NCI-H446 treated with DMSO at 0.1 percent for 48 hours (cell line): ENCODE results near the gene VPS13A.
"Not testable (repeated sequence)": the region's sequence is repeated elsewhere in the genome, so short reads cannot be mapped to it uniquely, and the experiment has no call there.

Source experiments
- DNase-seq: peaks from one replicate; lab custom pipeline; 2025; lab: John Stamatoyannopoulos, UW

Gene VPS13A

DNA sequence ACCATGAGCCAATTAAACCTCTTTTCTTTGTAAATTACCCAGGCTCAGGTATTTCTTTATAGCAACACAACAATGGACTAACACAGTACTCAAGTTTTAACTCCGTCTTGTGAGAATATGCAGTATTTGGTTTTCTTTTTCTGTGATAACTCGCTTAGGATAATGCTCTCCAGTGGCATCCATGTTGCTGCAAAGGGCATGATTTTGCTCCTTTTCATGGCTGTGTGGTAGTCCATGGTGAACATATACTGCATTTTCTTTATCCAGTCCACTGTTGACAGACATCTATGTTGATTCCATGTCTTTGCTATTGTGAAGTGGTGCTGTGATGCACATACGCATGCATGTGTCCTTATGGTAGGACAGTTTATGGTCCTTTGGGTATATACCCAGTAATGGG lies 10.9 kb downstream of the VPS13A start:
- no peak for DNase-seq

DNA sequence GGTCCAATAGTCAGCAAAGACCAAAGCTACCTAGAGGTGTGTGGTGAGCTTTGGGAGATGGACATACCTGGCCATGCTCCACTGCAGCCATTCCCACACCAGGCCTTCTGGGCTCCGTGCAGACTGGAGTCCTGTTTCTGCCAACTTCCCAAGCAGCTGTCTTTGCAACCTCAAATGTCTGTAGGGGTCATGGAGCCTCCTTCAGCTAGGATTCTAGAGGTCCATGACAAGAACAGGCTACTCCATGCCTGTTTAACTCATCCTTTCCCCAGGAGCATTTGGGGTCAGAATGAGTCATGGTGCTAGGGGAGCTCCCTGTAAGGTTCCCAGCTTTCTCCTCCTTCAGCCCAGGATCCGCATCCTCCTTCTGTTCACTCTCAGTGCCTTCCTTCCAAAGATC lies 17.1 kb downstream of the VPS13A start:
- DNase-seq: no peak

DNA sequence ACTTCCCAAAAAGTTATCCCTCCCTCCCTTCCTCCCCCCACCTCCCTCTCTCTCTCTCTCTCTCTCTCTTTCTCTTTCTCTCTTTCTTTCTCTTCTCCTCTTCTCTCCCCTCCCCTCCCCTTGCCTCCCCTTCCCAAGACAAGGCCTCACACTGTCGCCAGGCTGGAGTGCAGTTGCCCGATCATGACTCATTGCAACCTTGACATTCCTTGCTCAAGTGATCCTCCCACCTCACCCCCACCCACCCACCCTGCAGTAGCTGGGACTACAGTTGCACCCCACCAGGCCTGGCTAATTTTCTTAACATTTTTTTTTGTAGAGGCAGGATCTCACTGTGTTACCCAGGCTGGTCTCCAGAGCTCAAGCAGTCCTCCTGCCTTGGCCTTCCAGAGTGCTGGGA lies 32.8 kb downstream of the VPS13A start:
- DNase-seq: no peak

DNA sequence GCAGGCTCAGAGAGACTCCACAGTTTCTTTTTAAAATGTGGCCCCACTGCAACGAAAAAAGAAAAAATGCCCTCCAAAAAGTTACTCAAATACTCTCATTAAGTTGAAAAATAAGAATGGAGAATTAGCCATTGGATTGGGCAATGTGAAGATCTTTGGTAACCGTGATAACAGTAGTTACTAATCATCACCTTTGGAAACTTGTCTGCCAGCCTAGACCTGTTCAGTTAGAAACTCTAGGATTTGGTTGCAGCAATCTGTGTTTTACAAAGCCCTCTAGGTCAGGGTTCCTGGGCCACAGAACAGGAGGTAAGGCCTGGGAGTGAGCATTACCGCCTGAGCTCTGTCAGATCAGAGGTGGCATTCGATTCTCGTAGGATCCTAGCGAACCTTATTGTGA lies 34.2 kb downstream of the VPS13A start:
- DNase-seq: no peak

DNA sequence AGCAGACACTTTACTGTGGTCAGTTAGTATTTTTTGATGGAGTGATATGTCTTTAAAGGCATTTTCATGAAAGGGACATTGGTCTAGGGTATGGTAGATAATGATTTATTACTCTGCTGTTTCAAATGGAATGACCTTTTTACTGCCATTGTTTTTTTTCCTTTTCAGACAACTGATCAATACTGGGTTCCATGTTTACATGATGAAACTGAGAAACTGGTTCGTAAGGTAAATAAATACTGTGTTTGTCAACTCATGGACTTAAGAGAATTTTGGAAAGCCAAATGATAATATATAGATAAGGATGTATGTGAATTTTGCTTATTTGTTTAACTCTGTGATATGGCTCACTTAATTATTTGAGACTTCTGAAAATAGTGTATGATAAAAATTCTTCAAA lies 35.5 kb downstream of the VPS13A start:
- DNase-seq: no peak

DNA sequence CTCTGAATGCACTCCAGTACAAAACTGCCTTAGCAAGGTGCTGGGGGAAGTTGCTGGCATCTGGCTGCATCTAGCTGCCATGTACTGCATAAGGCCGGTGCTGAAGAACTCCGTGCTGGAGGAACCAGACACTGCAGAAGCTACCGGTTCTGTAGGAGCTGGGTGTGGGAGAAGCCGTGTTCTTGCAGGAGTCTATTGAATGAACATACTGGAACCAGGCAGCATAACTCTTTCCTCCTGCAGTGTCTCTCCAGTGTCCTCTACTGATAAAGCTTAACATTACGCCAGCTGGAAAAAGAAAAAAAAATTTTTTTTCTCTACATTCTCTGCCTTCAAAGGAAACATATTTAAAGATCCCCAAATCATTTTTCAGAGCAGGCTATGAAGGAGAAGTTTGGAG lies 38.5 kb downstream of the VPS13A start:
- DNase-seq: no peak

DNA sequence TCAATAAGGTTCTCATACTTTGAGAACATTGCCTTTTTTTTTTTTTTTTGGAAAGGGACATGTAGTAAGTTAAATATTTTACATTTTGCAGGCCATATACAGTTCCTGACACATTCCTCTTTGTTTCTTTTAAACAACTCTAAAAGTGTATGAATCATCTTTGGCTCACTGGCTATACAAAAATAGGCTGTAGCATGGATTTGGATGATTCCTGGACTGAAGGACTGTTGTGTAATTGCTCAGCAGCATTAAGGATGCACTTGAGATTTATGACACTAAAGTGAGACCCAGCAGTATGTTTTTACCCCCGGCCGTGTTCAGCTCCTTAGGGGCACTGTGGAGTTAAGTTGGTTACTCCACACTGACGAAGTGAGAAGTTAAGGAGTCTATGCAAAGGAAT lies 41.3 kb downstream of the VPS13A start:
- DNase-seq: no peak

DNA sequence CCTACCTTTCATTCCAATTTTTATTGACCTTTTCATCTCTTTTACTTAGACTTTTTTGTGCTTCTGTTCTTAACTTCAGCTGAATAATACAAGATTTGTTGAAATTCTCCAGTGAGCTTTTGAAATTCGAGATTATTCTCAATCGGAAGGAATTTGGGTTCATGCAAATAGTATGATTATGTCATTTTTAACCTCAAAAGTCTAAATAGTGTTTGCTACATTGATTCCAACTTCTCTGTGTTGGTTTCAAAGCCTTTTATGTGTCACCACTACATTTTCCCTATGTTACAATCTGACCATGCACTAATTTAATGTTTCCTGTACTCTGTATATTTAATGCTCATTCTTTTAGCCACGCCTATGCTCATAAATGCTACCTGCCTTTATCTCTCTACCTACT lies 44.1 kb downstream of the VPS13A start:
- no peak for DNase-seq

DNA sequence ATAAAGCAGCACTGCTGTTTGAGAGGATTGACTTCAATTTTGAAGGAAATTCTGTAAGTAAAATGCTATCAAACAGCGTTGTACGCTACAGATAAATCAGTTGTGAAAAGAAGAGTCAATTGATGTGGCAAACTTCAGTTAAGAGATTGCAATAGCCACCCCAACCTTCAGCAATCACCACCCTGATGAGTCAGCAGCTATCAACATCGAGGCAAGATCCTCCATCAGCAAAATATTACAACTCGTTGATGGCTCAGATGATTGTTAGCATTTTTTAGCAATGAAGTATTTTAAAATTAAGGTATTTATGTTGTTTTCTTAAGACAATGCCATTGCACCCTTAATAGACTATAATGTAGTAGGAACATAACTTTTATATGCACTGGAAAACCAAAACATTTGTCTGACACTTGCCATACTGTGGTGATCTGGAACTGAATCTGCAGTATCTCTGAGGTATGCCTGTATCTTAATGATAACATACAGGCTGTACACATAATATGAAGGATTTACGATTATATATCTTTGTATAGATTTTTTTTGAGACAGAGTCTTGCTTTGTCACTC lies 47.5 kb downstream of the VPS13A start:
- DNase-seq: no peak

DNA sequence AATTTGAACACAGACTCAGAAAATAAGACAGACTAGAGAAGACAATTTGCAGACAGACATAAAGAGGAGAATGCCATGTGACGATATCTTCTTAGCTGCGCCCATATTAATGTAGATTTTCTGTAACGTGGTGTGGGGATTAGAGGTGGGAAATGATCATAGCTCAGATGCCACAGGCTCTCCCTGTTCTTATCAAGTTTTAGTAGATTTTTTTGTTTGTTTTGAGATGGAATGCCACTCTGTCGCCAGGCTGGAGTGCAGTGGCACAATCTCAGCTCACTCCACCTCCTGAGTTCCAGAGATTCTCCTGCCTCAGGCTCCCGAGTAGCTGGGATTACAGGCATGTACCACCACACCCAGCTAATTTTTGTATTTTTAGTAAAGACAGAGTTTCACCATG lies 59.4 kb downstream of the VPS13A start:
- no peak for DNase-seq

DNA sequence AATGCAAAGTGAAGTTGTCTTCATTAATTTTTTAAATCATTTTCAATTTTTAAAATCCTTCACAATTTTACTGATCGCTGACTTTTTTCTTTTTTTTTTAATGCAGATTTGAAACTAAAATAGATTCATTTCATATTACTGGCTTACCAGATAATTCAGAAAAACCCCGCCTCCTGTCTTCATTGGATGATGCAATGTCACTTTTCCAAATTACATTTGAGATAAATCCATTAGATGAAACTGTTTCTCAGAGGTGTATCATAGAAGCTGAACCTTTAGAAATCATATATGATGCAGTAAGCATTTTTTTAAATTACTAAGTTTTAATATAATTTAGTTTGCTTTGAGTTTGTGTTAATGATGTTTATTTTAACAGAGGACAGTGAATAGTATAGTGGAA lies 60.6 kb downstream of the VPS13A start:
- DNase-seq: no peak

DNA sequence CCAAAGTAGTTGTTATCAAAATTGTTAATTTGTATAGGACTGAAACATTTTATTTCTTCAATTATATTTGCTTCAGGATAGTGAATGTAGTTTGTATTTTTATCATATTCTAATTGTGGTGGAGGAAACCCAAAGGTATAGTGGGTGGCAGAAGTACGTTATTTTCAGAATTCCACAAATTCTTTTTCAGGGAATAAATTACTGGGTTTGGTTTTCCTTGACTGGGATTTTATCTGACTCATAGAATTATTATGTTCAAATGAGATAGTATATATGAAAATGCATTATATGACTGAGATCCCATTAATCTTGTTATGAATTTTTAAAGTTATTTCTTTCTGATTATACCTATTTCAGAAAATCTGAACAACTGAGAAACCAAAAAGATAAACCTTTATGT lies 73.7 kb downstream of the VPS13A start:
- no peak for DNase-seq

DNA sequence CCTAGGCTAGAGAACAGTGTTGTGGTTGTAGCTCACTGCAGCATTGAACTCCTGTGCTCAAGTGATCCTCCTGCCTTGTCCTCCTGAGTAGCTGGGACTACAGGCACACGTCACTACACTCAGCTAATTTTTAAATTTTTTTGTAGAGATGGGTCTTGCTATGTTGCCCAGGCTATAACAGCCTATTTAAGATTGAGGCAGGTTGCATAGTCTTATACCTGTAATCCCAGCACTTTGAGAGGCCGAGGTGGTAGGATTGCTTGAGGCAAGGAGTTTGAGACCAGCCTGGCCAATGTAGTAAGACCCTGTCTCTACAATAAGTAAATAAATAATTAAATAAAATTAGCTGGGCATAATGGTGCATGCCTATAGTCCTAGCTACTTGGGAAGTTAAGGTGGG lies 79.9 kb downstream of the VPS13A start:
- no peak for DNase-seq

DNA sequence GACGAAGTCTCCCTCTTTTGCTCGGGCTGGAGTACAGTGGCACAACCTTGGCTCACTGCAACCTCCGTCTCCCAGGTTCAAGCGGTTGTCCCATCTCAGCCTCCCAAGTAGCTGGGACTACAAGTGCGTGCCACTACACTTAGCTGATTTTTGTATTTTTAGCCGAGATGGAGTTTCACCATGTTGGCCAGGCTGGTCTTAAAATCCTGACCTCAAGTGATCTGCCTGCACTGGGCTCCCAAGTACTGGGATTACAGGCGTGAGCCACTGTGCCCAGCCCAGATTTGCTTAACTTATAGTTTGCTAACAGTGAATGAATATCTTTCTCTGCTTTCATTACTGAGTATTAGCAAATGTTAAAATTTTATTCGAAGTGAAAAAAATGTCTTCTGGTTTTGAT lies 84.3 kb downstream of the VPS13A start:
- no peak for DNase-seq

DNA sequence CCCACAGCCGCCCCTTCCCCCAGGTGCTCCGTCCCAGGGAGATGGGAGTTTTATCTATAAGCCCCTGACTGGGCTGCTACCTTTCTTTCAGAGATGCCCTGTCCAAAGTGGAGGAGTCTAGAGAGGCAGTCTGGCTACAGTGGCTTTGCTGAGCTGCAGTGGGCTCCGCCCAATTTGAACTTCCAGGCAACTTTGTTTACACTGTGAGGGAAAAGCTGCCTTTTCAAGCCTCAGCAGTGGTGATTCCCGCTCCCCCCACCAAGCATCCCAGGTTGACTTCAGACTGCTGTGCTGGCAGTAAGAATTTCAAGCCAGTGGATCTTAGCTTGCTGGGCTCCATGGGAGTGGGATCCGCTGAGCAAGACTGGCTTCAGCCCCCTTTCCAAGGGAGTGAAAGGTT lies 90.4 kb downstream of the VPS13A start:
- not testable (repeated sequence) for DNase-seq

DNA sequence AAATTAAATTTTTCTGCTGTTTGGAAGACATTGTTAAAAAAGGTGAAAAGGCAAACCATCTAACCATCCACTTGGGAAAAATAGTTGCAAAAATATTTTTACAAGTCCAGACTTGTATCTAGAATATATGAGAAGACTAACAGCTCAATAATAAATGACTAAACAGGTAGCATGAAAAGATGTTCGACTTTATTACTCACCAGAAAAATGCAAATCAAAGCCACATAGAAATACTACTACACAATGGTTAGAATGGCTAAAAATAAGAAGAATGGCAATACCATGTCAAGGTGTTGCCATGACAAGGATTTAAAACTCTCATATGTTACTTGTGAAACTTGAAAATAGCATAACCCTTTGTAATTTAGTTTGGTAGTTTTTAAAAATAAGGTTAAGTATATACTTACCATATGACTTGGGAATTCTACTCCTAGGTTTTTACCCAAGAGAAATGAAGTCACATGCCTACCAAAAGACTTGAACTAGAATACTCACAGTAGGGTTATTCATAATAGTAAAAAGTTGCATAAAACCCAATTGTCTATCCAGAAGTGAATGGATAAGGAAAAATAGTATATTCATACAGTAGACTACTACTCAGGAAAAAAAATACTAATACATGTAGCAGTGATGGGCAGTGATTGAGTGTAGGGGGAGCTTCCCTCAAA lies 93.8 kb downstream of the VPS13A start:
- DNase-seq: no peak

DNA sequence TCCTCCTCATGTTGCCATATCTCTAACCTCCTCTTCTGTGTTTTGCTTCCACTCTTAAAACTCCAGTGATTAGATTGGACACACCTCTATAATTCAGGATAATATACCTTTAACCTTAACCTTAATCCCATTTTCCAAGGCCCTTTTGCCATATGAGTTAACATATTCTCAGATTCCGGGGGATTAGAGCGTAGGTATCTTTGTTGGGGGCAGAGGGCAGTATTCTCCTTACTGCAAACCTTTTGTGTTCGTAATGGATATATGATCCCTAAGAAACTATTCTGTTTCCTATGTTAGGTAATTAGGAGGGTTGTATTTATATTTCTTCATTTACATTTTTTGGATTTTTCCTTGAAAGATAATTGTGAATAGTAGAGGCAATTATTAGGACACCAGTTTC lies 99.5 kb downstream of the VPS13A start:
- DNase-seq: no peak

DNA sequence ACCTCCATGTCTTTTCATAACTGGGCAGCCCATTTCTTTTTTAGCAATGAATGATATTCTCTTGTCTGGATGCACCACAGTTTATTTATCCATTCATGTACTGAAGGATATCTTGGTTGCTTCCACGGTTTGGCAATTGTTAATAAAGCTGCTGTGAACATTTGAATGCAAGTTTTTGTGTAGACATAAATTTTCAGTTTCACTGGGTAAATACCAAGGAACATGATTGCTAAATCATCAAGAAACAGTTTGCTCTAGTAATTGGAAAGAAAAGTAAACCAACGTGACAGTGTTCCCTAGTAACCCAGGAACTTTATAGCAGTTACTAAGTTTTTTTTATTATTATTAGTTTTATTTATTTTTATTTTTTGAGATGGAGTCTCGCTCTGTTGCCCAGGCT lies 100.4 kb downstream of the VPS13A start:
- no peak for DNase-seq

DNA sequence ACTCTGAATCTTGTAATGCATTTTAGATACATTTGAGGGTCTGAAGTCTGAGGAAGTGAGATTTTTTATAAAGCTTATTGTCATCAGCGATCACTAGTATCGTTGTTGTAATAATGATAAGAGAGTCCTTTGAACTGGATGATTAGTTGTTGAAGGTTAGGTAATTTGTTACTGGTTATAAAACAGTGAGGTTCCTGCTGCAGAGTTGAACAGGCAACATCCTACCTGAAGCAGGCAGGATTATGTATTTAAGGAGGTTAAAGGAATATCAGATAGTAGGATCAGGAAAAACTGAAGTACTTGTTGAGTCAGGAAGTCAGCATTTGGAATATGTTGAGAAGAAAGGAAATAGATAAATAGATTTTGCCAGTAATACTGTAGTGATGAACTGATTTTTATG lies 106.7 kb downstream of the VPS13A start:
- no peak for DNase-seq

DNA sequence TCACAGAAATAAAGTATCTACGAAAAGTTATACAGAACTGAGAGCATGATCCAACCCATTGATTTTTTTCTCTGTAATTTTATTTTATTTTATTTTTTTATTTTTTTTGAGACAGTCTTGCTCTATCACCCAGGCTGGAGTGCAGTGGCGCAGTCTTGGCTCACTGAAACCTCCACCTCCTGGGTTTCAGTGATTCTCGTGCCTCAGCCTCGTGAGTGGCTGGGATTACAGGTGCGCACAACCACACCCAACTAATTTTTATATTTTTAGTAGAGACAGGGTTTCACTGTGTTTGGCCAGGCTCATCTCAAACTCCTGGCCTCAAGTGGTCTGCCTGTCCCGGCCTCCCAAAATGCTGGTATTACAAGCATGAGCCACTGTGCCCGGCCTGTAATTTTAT lies 107.3 kb downstream of the VPS13A start:
- DNase-seq: no peak

DNA sequence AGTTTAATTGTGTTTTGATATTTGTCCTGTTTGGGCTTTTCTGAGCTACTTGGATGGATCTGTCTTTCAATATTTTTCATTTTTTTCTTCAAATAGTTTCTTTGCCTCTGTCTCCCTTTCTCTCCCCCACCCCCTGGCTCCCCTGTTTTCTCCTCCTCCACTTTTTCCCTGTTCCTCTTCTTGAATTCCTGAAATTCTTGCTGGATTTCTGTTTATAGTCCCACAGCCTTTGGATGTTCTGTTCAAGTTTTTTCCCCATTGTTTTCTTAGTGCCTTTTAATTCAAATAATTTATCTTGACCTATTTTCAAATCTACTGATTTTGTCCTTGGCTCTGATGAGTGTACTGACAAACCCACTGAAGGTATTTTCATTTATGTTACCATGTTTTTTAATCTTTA lies 113.0 kb downstream of the VPS13A start:
- no peak for DNase-seq

DNA sequence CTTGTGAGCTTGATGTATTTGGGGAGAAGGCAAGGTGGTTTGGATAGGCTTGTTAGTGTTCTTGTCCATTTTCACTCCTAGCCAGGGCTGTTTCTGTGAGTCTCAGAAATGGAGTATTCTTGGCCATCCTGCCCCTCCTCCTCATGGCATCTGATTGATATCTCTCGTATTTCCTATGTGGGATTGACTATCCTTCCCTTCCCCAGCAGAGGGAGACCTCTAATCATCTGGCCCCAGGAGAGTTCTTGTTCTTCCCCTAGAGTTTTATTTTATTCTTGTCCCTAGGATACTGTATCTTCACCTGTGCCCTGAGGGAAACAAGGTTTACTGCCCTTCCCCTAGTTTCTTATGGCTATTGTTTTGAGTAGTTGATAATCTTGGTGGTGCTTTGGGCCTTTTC lies 114.4 kb downstream of the VPS13A start:
- DNase-seq: no peak

DNA sequence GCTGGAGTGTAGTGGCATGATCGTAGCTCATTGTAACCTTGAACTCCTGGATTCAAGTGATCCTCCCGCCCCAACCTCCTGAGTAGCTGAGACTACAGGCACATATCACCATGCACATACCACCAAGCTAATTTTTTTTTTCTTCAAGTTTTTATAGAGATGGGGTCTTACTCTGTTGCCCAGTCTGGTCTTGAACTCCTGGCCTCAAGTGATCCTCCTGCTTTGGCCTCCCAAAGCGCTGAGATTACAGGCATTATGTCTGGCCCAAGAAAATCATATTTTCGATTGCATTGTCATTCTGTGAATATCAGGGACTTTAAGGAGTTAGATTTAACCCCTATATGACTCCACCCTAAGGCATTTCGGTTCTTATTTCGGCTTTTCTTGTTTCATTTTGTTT lies 116.6 kb downstream of the VPS13A start:
- DNase-seq: no peak

DNA sequence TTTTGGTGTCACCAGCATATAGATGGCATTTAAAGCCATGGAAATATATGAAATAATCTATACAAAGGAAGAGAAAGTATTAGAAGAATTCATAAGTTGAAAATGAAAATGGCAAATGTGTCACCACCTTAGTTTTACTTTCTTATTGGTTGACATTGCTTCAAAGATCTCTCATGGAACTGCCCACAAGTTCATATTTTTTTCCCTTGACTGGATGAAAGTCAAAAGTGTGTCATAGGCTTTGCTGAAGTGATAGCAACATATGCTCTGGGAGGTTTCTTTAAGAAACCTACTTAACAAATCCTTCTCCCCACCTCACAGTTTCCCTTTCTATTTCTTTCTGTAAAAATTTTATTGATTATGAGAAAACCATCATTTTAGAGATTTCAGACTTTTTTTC lies 127.2 kb downstream of the VPS13A start:
- no peak for DNase-seq
